Measurements from ENCODE around the gene CELSR2. TPM values are rescaled to one million over a fixed set of nuclear protein-coding genes. Genes with fewer than 3 reads are reported as not detected.

The CELSR2 gene
- total RNA-seq, 2 experiments from 2014 or later: 6.9 to 12.5 TPM

- H3K79me2 ChIP-seq (ENCODE audit: insufficient read depth, low read depth, low read length): peaks cover 51% of the 10 kb centered on the region
- H2AFZ ChIP-seq (ENCODE audit: low read length): peak within 1 kb of the TSS; percentile 69
- TSS peak; percentile 97 for BruUV-seq (replicated peaks)
- peak within 1 kb of the TSS; percentile 88 for H3K4me2 ChIP-seq (ENCODE audit: low read length)
- POLR2A ChIA-PET: interaction anchor here (0.6 to 2.7 kb wide), 13 partner anchors 8 to 441 kb away, joined by 3 to 14 read pairs (median 4); partner anchors contain the start of genes AMPD2, GNAT2 and PSMA5
- H3K36me3 ChIP-seq (ENCODE audit: insufficient read depth, low read length): peaks cover 37% of the 10 kb centered on the region
- DNase-seq (ENCODE audit: low spot score): peak; percentile 93
- H3K9me2 ChIP-seq (ENCODE audit: insufficient read depth, low read length): no peaks in the 10 kb centered on the region
- H3K4me1 ChIP-seq (ENCODE audit: insufficient read depth, low read length, poor library complexity, severe bottlenecking): peaks cover 34% of the 10 kb centered on the region
- CTCF ChIA-PET (ENCODE audit: unreplicated experiment): interaction anchor here (0.5 to 1.2 kb wide), 4 partner anchors 13 to 270 kb away, joined by 3 to 12 read pairs (median 3); no protein-coding TSS in a partner anchor
- H3K9me3 ChIP-seq (ENCODE audit: low read length): peaks cover 5% of the 10 kb centered on the region; the same call in 1 of the 2 replicates
- 0 out of 2 replicates have a peak, but pooled peaks cover 3% of the 10 kb centered on the region for H4K20me1 ChIP-seq (ENCODE audit: insufficient read depth, low read length)
- TF ChIP-seq CTCF (conservative IDR thresholded peaks at IDR 0.05; ENCODE audit: low read length) (no peak), EZH2phosphoT487 (IDR thresholded peaks at IDR 0.05; ENCODE audit: borderline replicate concordance, low read depth, low read length) (no peak)
- peak within 1 kb of the TSS; percentile 82 for H3K4me3 ChIP-seq (ENCODE audit: low read depth, low read length, poor library complexity, severe bottlenecking)
- intact Hi-C loops (cut with micrococcal nuclease; ENCODE audit: unreplicated experiment): no loop called here
- peak within 1 kb of the TSS; percentile 73 for H3K27ac ChIP-seq (ENCODE audit: low read depth, low read length, poor library complexity, severe bottlenecking)
These were observed 35.3 kb upstream of the CELSR2 start, which contains the start of gene SARS1 for GRCh38 chr1:109213824-109214693. SARS1 (plus strand) TSS chr1:109213918; CDS start chr1:109213993, 75 bp downstream.

GRCh38 chr1:109214695-109215623 is 34.4 kb upstream of the CELSR2 start:
- peak; percentile 93 for DNase-seq (ENCODE audit: low spot score)
- intact Hi-C loops (cut with micrococcal nuclease; ENCODE audit: unreplicated experiment): no loop called here
- peaks cover 34% of the 10 kb centered on the region for H3K4me1 ChIP-seq (ENCODE audit: insufficient read depth, low read length, poor library complexity, severe bottlenecking)
- H2AFZ ChIP-seq (ENCODE audit: low read length): peak overlapping the region; percentile 6; the same call in 1 of the 2 replicates
- POLR2A ChIA-PET: interaction anchor here (0.5 to 2.7 kb wide), 13 partner anchors 8 to 440 kb away, joined by 3 to 14 read pairs (median 3); no protein-coding TSS in a partner anchor
- peaks cover 5% of the 10 kb centered on the region; the same call in 1 of the 2 replicates for H3K9me3 ChIP-seq (ENCODE audit: low read length)
- H3K79me2 ChIP-seq (ENCODE audit: insufficient read depth, low read depth, low read length): peaks cover 60% of the 10 kb centered on the region
- peak overlapping the region; percentile 73 for H3K27ac ChIP-seq (ENCODE audit: low read depth, low read length, poor library complexity, severe bottlenecking)
- H3K36me3 ChIP-seq (ENCODE audit: insufficient read depth, low read length): peaks cover 45% of the 10 kb centered on the region
- H3K4me2 ChIP-seq (ENCODE audit: low read length): peak overlapping the region; percentile 88
- H4K20me1 ChIP-seq (ENCODE audit: insufficient read depth, low read length): 0 out of 2 replicates have a peak, but pooled peaks cover 3% of the 10 kb centered on the region
- H3K4me3 ChIP-seq (ENCODE audit: low read depth, low read length, poor library complexity, severe bottlenecking): peak overlapping the region; percentile 82
- TF ChIP-seq CTCF (conservative IDR thresholded peaks at IDR 0.05; ENCODE audit: low read length) (no peak), EZH2phosphoT487 (IDR thresholded peaks at IDR 0.05; ENCODE audit: borderline replicate concordance, low read depth, low read length) (no peak)
- CTCF ChIA-PET (ENCODE audit: unreplicated experiment): interaction anchor here (0.6 kb wide), 1 partner anchor 215 kb away, joined by 3 read pairs; no protein-coding TSS in a partner anchor
- TSS peak; percentile 77 for BruUV-seq (replicated peaks)
- no peaks in the 10 kb centered on the region for H3K9me2 ChIP-seq (ENCODE audit: insufficient read depth, low read length)

All from OCI-LY7 (cell line).